Measurements from ENCODE around the gene WEE2. TPM values are rescaled to one million over a fixed set of nuclear protein-coding genes. Genes with fewer than 3 reads are reported as not detected.

Gene WEE2
- total RNA-seq, 1 experiment from 2014 or later = 0.04 TPM

DNA sequence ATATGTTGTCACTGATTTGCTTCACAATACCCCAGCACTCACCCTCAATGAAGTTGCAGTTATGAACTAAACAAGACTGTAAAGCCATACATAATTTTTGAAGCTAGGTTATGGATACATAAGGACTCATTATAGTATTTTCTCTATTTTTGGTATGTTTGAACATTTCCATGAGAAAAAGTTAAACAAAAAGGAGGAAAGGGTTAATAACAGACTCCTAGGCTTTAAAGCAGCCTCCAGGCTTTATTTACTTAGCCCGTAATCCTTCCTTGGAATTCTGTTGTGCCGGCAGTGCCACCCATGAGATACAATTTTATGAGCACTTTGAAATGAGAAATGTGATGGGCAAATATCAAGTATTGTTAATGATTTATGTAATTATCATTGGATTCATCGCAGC lies 4.0 kb upstream of the WEE2 start:
- Mint-ChIP-seq H3K27ac (no peak overlapping the region), H3K9me3 (no peaks in the 10 kb centered on the region), H3K4me3 (no peak overlapping the region), H3K36me3 (no peaks in the 10 kb centered on the region), H3K27me3 (ENCODE audit: low read depth) (peaks cover 18% of the 10 kb centered on the region), H3K4me1 (peaks cover 31% of the 10 kb centered on the region)
- ChIA-PET POLR2A (no interaction called here), CTCF (interaction anchor here (1.2 kb wide), 1 partner anchor 34 kb away, joined by 3 read pairs; the partner anchor contains the start of gene SSBP1)
- DNase-seq (ENCODE audit: low spot score) = no peak
- no peak for ATAC-seq
- TF ChIP-seq MAX (CRISPR knock-in tag; IDR thresholded peaks at IDR 0.05) = no peak
- TF ChIP-seq ZNF532 (CRISPR knock-in tag; IDR thresholded peaks at IDR 0.05; ENCODE audit: borderline replicate concordance) = no peak
- TF ChIP-seq, protein P1, sequence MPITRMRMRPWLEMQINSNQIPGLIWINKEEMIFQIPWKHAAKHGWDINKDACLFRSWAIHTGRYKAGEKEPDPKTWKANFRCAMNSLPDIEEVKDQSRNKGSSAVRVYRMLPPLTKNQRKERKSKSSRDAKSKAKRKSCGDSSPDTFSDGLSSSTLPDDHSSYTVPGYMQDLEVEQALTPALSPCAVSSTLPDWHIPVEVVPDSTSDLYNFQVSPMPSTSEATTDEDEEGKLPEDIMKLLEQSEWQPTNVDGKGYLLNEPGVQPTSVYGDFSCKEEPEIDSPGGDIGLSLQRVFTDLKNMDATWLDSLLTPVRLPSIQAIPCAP (CRISPR knock-in tag; IDR thresholded peaks at IDR 0.05) = no peak
- no peak for TF ChIP-seq USF2 (CRISPR knock-in tag; IDR thresholded peaks at IDR 0.05)
- TF ChIP-seq ZNF396 (CRISPR knock-in tag; IDR thresholded peaks at IDR 0.05; ENCODE audit: borderline replicate concordance) = no peak

GRCh38 chr7:141704741-141705140 lies 3.4 kb upstream of the WEE2 start:
- Mint-ChIP-seq H3K27me3 (ENCODE audit: low read depth) (peaks cover 18% of the 10 kb centered on the region), H3K4me3 (no peak overlapping the region), H3K4me1 (peaks cover 34% of the 10 kb centered on the region), H3K36me3 (no peaks in the 10 kb centered on the region), H3K27ac (no peak overlapping the region), H3K9me3 (no peaks in the 10 kb centered on the region)
- TF ChIP-seq MXD4 (CRISPR knock-in tag; IDR thresholded peaks at IDR 0.05; ENCODE audit: borderline replicate concordance) = no peak
- no peak for TF ChIP-seq ZMAT4 (CRISPR knock-in tag; IDR thresholded peaks at IDR 0.05)
- no peak for DNase-seq (ENCODE audit: low spot score)
- POLR2A ChIA-PET = no interaction called here
- CTCF ChIA-PET = interaction anchor here (1.2 kb wide), 1 partner anchor 33 kb away, joined by 3 read pairs; the partner anchor contains the start of gene SSBP1
- no peak for ATAC-seq

DNA sequence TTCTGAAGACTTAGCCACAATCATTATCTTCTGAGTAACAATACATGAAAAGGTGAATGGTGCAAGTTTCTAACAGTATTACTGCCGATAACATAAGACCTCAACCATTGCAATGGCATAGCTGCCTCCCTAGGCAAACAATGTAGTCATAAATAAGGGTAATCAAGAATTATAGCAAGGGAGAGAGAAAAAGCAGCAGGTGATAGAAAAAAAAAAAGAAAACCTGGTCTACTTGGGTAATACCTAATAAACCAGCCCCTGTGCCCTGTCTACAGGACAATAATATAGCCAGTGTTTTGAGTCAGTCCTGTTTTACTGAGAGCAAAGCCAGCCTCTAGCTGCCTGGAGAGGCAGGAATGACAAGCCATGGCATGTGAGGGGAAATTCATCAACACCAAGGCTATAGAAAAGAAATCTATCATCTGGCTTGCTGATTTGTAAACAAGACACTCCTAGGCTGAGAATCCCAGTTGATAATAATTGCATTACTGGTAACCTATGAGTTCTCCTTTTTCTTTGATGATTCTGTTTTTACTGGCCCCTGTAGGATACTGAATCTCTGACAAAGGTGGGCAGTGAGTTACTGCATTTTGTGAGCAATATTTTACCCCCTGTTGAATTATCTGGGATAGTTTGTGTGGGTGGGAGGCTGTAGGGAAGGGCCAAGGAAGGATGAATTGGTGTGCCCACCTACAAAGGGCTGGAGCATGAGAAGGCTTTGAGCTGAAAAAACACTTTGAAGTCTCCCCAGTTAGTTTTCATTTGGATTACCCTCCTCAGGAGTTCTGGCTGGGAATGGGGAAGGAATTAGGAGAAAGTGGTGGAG lies 1.7 kb upstream of the WEE2 start:
- POLR2A ChIA-PET = no interaction called here
- Mint-ChIP-seq H3K4me3 (no peak overlapping the region), H3K4me1 (peaks cover 38% of the 10 kb centered on the region)

DNA sequence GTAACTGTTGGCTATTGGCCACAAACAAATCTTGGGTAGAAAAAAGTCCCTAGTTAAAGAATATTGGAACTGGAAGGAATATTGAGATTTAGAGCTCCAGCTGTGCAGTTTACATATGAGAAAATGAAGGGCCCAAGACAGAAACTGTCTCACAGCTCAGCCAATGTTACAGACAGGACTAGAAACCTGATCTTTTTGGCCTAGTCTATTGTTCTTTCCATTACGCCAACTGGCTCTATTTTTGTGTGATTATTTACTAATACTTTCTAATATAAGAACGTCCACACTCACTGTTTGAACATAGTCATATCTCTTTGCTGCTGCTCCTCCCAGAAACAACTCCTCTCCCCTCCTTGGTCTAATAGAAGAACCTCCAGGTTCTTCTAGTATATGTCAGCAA lies 1.2 kb downstream of the WEE2 start:
- no peak for ATAC-seq
- peaks cover 39% of the 10 kb centered on the region for H3K4me1 Mint-ChIP-seq
- ChIA-PET POLR2A (no interaction called here), CTCF (interaction anchor here (1.0 to 2.3 kb wide), 2 partner anchors 29 to 34 kb away, joined by 3 to 6 read pairs; partner anchors contain the start of gene SSBP1)
- peaks cover 2% of the 10 kb centered on the region; the same call in 1 of the 2 replicates for H3K27me3 Mint-ChIP-seq (ENCODE audit: low read depth)
- H3K36me3 Mint-ChIP-seq = no peaks in the 10 kb centered on the region
- no peak overlapping the region for H3K4me3 Mint-ChIP-seq
- no peak for DNase-seq (ENCODE audit: low spot score)
- H3K9me3 Mint-ChIP-seq = no peaks in the 10 kb centered on the region
- no peak overlapping the region for H3K27ac Mint-ChIP-seq
- TF ChIP-seq ZBTB21 (CRISPR knock-in tag; IDR thresholded peaks at IDR 0.05; ENCODE audit: borderline replicate concordance) (no peak), STAT6 (CRISPR knock-in tag; conservative IDR thresholded peaks at IDR 0.05; ENCODE audit: low read depth) (no peak), GRHL2 (CRISPR knock-in tag; IDR thresholded peaks at IDR 0.05; ENCODE audit: insufficient replicate concordance, severe bottlenecking) (no peak)
- TF ChIP-seq, protein P2, sequence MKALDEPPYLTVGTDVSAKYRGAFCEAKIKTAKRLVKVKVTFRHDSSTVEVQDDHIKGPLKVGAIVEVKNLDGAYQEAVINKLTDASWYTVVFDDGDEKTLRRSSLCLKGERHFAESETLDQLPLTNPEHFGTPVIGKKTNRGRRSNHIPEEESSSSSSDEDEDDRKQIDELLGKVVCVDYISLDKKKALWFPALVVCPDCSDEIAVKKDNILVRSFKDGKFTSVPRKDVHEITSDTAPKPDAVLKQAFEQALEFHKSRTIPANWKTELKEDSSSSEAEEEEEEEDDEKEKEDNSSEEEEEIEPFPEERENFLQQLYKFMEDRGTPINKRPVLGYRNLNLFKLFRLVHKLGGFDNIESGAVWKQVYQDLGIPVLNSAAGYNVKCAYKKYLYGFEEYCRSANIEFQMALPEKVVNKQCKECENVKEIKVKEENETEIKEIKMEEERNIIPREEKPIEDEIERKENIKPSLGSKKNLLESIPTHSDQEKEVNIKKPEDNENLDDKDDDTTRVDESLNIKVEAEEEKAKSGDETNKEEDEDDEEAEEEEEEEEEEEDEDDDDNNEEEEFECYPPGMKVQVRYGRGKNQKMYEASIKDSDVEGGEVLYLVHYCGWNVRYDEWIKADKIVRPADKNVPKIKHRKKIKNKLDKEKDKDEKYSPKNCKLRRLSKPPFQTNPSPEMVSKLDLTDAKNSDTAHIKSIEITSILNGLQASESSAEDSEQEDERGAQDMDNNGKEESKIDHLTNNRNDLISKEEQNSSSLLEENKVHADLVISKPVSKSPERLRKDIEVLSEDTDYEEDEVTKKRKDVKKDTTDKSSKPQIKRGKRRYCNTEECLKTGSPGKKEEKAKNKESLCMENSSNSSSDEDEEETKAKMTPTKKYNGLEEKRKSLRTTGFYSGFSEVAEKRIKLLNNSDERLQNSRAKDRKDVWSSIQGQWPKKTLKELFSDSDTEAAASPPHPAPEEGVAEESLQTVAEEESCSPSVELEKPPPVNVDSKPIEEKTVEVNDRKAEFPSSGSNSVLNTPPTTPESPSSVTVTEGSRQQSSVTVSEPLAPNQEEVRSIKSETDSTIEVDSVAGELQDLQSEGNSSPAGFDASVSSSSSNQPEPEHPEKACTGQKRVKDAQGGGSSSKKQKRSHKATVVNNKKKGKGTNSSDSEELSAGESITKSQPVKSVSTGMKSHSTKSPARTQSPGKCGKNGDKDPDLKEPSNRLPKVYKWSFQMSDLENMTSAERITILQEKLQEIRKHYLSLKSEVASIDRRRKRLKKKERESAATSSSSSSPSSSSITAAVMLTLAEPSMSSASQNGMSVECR (CRISPR knock-in tag; IDR thresholded peaks at IDR 0.05; ENCODE audit: borderline replicate concordance) = no peak

More for the DNA sequence above, 1.7 kb upstream of the WEE2 start:
- Mint-ChIP-seq H3K36me3 (no peaks in the 10 kb centered on the region), H3K27ac (0 out of 2 replicates have a peak overlapping the region, but pooled peaks have one; percentile 13), H3K27me3 (ENCODE audit: low read depth) (peaks cover 18% of the 10 kb centered on the region), H3K9me3 (no peaks in the 10 kb centered on the region)
- CTCF ChIA-PET = interaction anchor here (0.7 to 1.6 kb wide), 2 partner anchors 31 to 533 kb away, joined by 3 to 4 read pairs; partner anchors contain the start of gene SSBP1
- TF ChIP-seq FOXJ3 (CRISPR knock-in tag; IDR thresholded peaks at IDR 0.05; ENCODE audit: borderline replicate concordance) (no peak), NFYB (CRISPR knock-in tag; conservative IDR thresholded peaks at IDR 0.05; ENCODE audit: low read depth) (no peak)
- no peak for DNase-seq (ENCODE audit: low spot score)
- ATAC-seq = no peak
